Embryonic facial prominence (tissue), 1 donor: ENCODE data around the gene RASGRF1.
A peak's percentile ranks its signal among the peaks of the same experiment; 100 is the strongest.

Experiments used
- DNase-seq: peaks from one replicate; pipeline ENCODE4 v3.0.0-alpha.2; 2016; ENCODE audit errors: extremely low spot score

The RASGRF1 gene

DNA sequence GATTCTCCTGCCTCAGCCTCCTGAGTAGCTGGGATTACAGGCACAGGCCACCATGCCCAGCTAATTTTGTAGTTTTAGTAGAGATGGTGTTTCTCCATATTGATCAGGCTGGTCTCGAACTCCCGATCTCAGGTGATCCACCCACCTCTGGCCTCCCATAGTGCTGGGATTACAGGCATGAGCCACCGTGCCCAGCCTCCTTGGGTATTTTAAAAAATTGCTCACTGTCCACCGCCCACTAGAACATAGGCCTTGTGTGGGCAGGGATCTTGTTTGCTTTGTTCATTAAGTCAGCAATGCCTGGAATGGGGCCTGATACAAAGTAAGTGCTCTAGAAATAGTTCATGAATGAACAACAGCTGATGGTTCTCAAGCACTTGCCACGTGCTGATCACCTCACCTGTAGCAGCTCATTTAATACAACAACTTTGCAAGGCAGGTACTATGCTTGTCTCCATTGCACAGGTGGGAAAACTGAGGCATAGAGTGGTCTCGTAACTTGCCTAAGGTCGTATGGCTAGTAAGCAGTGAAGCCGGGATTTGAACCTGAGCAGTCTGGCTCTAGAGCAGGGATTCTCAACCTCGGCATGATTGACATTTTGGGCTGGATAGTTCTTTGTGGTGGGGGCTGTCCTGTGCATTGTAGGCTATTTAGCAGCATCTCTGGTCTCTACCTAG is 133.0 kb downstream of the RASGRF1 start:
- no peak for DNase-seq

DNA sequence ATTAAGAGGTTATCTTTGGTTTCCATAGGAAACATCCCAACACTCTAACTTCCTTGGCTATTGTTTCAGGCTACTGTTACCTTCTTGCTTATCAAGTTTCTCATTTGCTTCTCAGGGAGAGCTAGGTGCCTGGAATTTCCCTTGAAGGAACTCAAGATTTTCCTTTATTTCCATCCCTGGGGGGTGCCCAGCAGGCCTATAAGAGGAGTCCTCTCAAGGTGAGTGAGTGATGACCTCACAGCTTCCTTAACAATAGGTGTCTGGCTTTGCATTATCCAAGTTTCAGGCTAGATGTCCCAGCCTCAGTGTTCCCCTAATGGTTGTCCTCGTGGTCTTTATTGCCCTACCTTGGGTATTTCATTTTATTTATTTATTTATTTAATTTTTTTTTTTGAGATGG is 133.6 kb downstream of the RASGRF1 start:
- no peak for DNase-seq

DNA sequence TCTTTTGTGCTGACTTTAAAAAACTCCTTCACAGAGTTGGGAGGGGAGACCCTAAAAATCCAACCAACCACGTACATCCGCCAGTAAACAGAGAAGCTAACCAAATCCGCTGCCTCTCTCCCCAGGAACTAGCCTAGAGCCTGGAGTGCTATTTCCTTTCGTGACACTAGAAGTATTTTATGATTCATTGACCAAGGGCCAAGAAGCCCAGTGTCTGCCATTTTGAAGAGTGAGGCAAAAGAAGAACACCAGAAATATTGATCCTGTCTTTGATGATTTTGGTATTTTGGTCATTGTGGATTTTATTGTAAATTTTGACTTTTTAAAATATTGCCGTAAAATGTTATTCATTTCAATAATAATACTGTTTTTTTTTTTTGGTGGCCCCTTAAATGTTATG is 135.2 kb downstream of the RASGRF1 start:
- no peak for DNase-seq

DNA sequence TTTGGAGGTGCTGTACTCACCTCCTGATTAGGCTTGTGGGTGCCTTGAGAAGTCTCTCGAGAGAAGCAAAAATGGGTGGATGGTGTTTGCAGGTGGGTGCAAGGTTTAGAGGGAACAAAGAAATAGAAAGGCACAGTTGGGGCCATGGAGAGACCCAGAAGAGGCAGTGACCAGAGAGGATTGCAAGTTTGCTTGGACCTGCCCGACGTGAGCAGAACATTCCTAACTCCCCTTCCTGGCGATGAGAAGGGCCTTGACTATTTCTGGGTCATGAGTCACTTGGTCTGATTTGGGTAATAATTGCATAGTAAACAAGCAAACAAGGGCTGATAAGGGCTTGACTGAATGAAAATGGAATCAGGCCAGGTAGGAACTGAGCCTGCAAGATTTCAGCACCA is 138.7 kb downstream of the RASGRF1 start:
- DNase-seq, result no peak

DNA sequence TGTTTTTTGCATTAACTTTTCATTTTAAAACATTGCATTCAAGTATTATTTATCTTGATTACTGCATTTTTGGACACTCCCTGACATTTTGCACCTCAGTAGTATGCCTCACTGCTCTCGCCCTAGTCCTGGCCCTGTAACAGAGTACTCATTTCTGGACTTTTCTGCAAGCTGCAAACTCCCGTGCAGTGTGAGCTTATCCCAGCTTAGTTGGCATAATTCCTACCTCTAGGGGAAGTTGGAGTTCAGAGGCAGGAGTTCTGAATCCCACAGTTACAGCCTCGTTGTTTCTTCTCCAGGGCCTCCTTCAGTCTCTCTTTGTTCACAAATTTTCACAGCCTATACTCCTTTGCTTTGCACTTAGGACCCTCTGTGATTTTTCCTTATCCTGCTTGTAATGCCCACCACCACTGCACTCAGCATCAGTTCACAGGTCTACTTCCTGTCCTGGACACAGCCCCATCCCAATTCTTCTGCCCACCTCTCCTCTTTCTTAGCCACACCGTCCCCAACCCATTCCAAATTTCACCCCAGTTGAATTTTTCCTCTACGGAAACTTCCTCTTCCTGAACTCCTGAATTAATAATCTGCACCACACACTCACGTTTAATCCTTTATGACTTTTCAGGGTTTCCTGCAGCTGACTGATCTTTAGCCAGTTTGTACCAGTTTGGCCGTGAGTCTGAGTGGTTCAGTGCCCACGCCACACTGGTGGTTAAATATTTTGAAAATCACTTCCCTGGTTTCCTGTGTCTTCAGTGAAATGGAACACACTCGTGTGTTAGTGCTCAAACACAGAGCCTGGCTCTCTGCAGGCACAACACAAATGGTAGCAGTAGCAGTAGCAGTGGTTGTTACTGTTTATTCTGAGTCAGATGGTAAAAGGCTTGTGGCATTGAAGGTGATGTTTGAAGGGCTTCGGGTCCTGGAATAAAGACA is 139.4 kb downstream of the RASGRF1 start:
- DNase-seq, result no peak

DNA sequence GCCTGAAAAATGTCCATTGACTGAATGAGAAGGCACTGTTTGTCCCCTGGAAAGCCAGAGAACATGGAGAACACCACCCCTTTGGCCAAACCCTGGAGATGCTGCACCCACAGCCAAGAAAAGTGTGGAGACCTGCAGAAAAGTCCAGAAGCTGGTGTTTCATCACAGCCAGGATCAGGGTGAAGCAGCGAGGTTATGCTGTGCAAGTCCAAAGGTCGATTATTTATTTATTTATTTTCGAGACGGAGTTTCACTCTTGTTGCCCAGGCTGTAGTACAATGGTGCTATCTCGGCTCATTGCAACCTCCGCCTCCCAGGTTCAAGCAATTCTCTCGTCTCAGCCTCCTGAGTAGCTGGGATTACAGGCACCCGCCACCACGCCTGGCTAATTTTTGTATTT is 140.2 kb downstream of the RASGRF1 start:
- no peak for DNase-seq

DNA sequence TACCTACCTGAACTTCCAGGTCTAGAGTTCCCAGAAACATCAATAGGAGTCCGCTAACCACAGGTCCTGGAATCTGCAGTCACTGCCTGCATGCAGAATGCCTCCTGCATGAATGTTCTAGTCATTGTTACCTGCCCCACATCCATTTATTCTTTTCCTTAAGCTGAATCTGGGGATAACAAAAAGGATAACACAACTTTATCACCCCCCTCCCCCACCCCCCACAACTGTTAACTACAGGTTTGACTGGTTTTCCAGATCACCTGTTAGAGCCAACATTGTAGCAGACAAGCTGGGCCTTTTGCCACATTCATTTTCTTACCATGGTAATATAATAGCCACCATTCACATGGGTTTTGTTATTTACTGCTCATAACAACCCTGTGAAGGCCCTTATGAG is 141.1 kb downstream of the RASGRF1 start:
- DNase-seq, result no peak

DNA sequence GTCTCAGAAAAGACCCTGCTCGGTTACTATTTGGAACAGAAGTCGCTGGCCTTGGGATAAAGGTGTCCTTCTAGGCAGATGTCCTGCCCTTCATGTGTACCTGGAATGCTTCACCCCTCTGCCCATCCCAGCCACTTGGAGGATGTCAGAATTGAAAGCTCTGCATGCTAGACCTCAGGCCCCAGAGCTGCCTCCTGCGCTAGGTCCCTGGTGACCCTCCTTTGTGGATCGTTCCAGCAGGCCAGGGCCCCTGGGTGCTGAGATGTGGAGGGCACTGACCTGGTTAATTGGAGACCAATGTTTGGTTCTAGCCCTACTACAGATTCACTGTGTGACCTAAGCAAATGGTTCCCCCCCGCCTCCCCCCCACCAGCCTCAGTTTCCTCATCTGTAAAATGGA is 143.1 kb downstream of the RASGRF1 start:
- DNase-seq, result no peak

DNA sequence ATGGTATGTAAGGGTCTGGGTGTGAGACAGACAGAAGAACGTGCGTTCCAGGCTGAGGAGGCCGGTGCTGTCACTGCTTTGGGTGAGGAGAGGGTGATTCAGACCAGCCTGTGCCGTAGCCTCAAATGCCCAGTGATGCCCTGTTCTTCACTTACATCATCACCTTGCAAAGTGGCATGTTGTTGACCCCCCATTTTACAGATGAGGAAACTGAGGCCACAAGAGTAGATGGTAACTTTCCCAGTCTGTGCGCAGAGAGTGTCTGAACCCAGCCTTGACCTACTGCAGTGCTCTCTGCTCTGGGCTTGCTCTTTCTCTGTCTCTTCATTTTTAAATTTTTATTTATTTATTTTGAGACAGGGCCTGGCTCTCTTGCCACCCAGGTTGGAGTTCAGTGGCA is 144.1 kb downstream of the RASGRF1 start:
- no peak for DNase-seq

DNA sequence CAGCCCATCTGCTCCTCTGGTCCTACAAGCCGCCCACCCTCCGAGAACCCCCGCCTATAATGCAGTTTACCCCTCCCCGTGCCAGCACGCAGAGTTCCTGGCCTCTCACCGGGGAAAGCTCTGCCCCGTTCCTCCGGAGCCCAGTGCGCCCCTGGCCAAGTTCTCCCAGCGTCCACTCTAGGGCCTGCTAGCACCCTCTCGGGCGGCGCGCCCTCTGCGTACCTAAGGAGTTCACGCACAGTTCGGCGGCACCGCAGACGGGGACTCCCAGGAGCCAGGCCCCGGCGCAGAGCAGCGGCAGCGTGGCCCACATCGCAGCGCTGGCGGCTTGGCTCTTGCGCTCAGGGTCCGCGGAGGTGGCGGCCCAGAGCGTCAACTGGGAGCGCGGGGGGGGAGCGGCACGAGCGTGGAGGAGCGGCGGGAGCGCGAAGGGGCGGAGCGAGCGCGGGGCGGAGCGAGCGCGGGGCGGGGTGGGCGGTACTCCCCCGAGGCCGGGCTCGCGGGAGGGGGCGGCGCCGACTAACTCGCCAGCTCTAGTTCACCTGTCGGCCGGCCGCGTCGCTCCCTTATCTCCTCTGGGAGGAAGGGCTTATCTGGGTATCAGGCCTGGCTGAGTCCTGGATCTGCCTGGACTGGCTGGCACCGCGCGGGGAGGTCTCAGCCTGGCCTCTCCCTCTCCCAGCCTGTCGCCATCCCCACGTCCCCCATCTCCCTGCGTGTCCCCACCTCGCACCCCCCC is 145.7 kb downstream of the RASGRF1 start, which contains the start of gene CTSH:
TSS of gene CTSH (minus strand) at position 378 of the 739 bp plus-strand sequence. CDS start at position 313, 65 bp downstream.
- DNase-seq, result no peak

DNA sequence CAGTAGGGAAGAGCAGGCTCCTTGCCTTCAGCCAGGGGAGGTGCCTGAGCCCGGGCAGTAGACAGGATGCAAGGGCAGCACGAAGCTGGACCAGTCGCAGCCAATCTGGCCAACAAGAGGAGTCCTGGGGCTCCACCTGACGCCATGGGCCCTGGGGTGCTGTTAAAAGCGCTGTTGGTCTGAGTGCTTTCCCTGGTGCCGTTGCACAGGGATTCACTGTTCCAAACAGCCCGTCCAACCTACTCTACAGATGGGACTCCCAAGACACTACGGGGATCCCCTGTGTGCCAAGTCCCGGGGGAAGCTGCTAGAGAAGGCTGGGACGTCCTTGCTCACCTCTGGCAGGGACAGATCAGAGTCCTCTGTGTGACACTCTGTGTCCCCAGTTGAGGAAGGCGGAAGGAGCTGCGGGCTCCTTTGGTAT is 146.4 kb downstream of the RASGRF1 start:
- no peak for DNase-seq

DNA sequence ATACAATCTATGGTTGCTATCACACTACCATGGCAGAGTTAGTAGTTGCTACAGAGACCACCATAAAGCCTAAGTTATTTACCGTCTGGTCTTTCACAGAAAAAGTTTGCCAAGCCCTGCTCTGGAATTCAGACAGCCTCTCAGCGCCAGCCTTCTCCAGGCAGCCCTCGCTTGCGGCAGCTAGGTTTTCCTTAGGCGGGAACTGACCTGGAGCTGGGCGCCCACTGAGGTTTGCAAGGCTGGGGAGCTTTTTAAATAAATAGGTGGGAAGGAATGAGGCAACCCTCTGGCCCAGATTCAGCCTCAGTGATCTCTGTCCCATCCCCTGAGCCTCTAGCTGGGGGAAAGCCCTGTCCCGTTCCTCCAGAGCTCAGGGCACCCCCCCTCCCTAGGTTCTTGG is 146.9 kb downstream of the RASGRF1 start:
- DNase-seq, result no peak

DNA sequence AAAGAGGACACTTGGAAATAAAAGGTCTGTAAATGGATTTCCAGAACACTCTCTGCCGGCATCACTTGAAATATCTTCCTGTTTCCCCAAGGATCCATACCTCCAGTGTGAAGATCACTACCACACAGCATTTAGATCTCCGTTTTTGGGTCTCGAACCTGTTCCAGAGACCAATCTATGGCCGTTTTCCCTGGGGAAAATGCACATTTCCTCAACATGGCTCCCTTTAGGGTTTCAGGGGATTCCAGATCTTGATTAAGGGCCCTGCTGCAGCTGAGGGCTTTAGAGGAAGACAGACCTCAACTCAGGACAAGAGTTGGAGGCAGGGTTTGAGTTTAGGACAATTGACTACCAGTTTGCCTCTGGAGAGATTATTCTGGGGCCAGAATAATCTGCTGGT is 147.8 kb downstream of the RASGRF1 start:
- DNase-seq, result no peak

DNA sequence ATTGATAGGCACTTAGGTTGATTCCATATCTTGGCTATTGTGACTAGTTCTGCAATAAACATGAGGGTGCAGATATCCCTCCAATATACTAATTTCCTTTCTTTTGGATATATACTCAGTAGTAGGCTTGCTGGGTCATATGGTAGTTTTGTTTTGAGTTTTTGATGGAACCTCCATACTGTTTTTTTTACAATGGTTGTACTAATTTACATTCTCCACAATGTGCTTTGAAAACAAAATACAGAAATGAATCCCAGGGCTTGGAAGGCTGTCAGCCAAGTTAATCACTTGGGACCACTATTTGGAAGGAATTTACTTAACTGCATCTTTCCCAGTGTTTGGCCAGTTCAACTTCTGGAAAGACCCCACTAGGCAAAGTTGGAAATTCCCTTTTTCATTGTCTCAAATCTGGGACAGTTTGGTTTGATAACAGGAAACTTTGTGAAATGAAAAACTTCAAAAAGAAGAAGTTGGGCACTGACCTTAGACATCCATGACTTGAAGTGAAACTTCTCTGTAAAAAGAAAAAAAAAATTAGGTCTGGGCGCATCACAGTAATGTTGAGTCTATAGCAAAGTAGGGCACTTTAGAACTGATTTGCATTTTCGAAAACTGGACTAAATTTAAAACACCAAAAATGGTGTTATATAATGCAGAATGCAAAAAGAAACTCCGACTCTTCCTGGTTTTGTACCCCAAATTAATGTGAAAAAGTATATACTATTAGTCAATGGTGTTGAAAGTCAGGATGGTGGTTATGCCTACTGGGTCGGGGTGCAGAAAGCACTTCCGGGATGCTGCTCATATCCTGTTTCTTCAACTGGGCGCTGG is 151.7 kb downstream of the RASGRF1 start:
- no peak for DNase-seq

DNA sequence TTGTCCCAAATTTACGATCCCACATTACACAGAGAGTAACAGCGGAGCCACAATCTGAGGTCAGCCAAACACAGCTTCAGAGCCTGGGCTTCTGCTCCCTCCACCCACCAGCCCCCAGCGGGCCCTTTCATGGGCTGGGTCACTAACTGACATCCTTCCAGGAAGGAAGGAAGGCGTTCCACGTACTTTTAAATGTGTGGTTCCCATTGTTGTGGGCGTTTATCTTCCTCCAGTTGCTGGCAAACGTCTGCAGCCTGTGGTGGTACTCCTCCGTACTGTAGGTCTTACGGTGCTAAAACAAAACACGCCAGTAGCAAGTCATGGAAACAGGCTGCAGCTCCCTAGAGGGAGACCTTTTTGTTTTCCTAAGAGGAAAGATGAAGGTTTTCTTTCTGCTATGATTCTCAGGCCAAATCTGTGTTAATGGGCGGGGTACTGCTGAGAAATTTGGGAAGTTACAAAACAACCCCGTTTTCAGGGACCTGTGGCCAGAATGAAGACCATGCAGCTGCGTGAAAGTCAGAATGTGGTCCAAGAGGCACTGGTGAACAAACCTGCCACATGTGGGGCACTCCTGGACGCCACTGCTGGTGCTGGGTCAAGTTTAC is 153.3 kb downstream of the RASGRF1 start:
- no peak for DNase-seq

DNA sequence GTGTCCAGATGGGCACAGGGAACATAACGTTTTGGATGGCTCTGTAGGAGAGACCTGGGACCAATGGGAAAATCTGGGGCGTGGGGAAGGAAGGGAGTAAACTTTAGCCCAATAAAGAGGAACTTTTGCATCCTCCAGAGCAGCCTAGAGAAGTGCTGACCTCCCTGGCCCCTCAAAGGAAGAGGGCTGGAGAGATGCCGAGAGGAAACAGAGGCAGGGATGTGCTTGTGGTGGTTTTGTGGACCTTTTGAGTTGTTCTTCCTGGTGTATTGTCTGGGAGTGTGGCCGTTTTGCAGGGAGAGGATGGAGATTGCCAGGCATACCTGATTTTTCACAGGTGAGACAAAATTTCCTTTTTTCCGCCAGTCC is 155.9 kb downstream of the RASGRF1 start:
- DNase-seq, result no peak

DNA sequence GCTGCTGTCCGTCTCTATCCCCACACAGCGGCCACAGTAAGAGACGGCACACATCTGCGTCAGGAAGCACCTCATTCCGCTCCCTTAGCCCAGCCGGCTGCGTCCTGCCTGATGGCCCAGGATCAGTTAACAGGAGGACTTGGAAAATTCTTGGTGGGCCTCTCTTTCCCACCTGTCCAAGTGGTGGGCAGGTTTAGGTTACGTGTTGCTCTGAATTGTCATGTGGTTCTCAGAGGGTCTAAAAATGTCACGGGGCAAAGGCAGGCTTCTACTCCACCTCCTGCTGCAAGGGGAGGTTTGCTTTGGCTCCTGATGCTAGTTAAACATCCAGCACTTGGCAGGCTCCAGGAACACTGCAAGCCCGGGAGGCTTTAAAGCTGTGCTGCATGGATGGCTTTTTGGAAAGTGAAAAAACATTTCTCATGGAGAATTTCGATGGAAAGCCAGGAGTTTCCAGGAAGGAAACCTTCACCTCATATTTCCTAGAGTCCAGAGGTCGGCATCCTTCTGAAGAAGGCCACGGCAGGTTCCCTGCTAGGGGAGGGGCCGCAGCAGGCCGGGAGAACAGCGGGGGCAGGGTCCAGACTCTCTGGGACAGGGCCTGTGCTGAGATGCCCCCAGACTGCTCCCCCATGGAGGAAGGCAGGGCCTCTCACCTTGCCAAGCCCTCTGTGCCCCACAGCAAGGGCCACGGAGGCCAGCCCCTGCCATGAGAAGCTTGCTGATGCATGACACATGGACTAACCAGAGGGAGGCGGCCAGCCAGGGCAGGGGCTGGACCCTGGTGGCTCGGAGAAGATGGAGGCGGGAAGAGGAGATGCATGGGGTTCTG is 156.5 kb downstream of the RASGRF1 start:
- peak; percentile 28 for DNase-seq

DNA sequence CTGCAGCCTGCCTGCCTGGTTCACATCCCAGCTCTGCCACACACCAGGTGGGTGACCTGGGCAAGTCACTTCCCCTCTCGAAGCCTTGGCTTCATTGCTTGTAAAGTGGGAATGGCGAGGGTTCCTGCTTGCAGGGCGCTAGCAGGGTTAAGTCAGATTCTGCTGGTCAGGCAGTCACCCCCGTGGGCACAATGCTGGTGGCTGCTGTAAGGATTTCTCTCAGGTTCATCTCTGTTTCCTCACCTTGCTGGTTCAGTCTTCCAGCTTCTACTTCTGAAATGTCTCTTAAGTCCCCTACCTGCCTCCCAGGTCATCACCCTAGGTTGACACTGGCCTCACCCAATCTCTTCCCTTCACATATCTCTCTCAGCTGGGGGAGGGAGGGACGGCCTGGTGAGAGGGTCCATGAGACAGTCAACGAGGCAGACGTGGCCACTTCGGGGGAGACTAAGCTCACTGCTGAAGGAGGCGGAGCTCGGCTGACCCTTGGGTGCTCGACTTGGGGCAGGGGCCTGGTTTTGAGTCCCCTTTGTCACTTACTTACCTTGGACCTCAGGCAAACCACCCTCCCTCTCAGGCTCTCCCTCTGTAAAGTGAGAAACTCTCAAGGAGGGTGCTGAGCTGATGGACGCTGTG is 157.3 kb downstream of the RASGRF1 start:
- no peak for DNase-seq

DNA sequence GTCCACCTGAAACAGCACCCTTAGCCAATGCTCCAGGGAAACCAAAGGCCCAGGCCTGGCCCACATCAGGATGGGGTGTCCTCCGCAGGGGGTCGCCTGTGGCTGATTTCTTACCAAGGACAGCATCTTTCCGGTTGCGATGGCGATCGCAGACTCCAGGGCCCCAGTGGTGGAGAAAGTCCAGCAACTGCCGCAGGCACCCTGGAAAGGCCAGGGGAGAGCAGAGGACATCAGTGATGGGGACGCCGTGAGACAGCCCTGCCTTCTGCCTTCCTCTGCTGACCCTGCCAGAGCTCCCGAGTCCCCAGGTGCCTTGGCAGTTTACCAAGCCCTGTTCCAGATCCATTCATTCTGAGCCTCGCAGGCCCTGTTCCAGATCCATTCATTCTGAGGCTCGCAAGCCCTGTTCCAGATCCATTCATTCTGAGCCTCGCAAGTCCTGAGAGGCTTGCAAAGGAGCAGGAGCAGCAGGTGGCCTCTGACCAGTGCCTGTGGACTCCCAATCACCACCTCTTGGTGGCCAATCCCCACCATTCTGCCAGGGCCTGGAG is 158.2 kb downstream of the RASGRF1 start:
- DNase-seq, result no peak
